Mucosa of descending colon (tissue), 3 donors: Measurements from ENCODE around the gene EIF4A3. TPM values are rescaled to one million over a fixed set of nuclear protein-coding genes. Genes with fewer than 3 reads are reported as not detected.
A peak's percentile ranks its signal among the peaks of the same experiment; 100 is the strongest.
"Not testable (repeated sequence)": the region's sequence is repeated elsewhere in the genome, so short reads cannot be mapped to it uniquely, and the experiment has no call there.

Experiments used
- ATAC-seq: fragments of 200-7000 bp; cut with Tn5 transposase; one replicate; pipeline ENCODE4 v1.9.1; 2020; ENCODE audit warnings: mild to moderate bottlenecking, moderate library complexity
- DNase-seq, 3 donors: peaks; one replicate each; pipeline ENCODE4 v3.0.0-alpha.2; 2020
- H3K36me3 ChIP-seq: fragments of 200-600 bp; one replicate; pipeline ENCODE4 v1.8.0; 2021; ENCODE audit warnings: low read depth, mild to moderate bottlenecking
- H3K4me1 ChIP-seq: fragments of 200-600 bp; one replicate; pipeline ENCODE4 v1.8.0; 2021; ENCODE audit warnings: low read depth, mild to moderate bottlenecking
- H3K4me3 ChIP-seq: fragments of 200-600 bp; one replicate; pipeline ENCODE4 v1.8.0; 2021; ENCODE audit warnings: mild to moderate bottlenecking
- H3K9me3 ChIP-seq: fragments of 200-600 bp; one replicate; pipeline ENCODE4 v1.8.0; 2021; ENCODE audit warnings: mild to moderate bottlenecking
- intact Hi-C, 2 donors: fragments of 100-400 bp; cut with DNase I in 1 of 2; cut with micrococcal nuclease in 1 of 2; formaldehyde crosslinking; loops; one replicate each; pipeline versions ENCODE4 v1.11.0 to v1.11.1; 2022; cut with DNase I, micrococcal nuclease
- total RNA-seq, 3 donors: library from RNA; stranded (reverse); fragmentation: NEBNext Ultra II Directional in 2 of 3; extraction: Animal tissue kit (Norgen Biotek cat#: 25700) in 2 of 3; gene quantifications; one replicate each; pipeline versions ENCODE4 v1.2.1 to v1.2.4, GENCODE V29; 2021 to 2023
- TF ChIP-seq, protein P1 (sequence below): fragments of 200-600 bp; IDR thresholded peaks from one replicate; pipeline ENCODE4 v1.8.0; 2022; ENCODE audit warnings: antibody characterized with exemption, mild to moderate bottlenecking
- donor health status: DM: no; HTN: no; CAD: no; lungs with moderate emphysema.
- donor health status: DM: no; HTN: no; CAD: no.
- donor health status: DM: no; HTN: yes; CAD: no.

EIF4A3 gene
- total RNA-seq, 3 donors from 2014 or later: 59.2 to 80.2 (median 61.8) TPM

DNA sequence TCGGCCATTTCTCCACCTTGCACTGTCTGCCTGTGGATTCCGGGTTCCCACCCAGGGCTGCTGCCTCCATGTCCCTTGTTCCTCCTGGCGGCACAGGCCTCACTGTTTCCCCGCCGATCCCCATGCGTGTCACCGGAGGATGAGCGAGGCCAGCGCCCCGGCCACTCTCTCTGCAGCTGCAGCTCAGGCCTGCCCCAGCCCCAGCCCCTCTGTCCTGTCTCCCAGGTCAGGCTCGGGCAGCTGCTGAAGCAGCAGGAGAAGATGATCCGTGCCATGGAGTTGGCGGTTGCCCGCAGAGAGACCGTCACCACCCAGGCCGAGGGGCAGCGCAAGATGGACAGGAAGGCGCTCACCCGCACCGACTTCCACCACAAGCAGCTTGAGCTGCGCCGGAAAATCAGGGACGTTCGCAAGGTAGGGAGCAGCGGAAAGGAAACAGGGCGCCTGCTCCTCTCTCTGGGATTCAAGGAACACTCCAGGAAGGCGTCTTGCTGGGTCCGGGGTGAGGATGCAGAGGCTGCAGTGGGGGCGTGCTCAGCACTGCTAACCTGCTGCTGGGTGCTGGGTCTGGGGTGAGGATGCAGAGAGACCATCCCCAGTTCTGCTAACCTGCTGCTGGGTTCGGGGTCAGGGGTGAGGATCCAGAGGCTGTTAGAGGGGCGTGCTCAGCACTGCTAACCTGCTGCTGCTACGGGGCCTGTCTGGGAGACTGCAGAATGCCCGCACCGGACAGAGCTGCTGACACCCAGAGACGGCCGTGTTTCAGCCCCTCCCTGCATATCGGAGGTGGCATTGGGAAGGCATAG is 51.7 kb downstream of the EIF4A3 start:
- DNase-seq (peak in 1 of 3 donors; percentile 39), ATAC-seq (no peak)
- TF ChIP-seq, protein P1, sequence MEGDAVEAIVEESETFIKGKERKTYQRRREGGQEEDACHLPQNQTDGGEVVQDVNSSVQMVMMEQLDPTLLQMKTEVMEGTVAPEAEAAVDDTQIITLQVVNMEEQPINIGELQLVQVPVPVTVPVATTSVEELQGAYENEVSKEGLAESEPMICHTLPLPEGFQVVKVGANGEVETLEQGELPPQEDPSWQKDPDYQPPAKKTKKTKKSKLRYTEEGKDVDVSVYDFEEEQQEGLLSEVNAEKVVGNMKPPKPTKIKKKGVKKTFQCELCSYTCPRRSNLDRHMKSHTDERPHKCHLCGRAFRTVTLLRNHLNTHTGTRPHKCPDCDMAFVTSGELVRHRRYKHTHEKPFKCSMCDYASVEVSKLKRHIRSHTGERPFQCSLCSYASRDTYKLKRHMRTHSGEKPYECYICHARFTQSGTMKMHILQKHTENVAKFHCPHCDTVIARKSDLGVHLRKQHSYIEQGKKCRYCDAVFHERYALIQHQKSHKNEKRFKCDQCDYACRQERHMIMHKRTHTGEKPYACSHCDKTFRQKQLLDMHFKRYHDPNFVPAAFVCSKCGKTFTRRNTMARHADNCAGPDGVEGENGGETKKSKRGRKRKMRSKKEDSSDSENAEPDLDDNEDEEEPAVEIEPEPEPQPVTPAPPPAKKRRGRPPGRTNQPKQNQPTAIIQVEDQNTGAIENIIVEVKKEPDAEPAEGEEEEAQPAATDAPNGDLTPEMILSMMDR: no peak
- H3K36me3 ChIP-seq: no peaks in the 10 kb centered on the region
- no peaks in the 10 kb centered on the region for H3K9me3 ChIP-seq
- no peaks in the 10 kb centered on the region for H3K4me1 ChIP-seq
- no peak overlapping the region for H3K4me3 ChIP-seq
- intact Hi-C loops: no loop called here

DNA sequence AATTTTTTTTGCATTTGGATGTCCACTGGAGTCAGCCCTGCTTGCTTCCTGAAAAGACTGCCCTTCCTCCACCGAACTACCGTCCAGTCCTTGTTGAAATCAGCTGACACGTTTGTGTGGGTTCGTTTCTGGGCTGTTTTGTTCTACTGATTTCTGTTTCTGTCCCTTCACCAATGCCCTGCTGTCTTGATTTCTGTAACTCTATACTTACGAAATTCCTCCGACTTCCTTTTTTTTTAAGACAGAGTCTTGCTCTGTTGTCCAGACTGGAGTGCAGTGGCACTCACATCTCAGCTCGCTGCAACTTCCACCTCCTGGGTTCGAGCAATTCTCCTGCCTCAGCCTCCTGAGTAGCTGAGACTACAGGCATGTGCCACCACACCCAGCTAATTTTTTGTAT is 54.0 kb downstream of the EIF4A3 start:
- Histone ChIP-seq H3K36me3 (no peaks in the 10 kb centered on the region), H3K9me3 (no peaks in the 10 kb centered on the region), H3K4me1 (no peaks in the 10 kb centered on the region), H3K4me3 (no peak overlapping the region)
- TF ChIP-seq, protein P1: no peak
- intact Hi-C loops: no loop called here
- ATAC-seq (peak; percentile 24), DNase-seq (peak in 1 of 3 donors; percentile 8)

DNA sequence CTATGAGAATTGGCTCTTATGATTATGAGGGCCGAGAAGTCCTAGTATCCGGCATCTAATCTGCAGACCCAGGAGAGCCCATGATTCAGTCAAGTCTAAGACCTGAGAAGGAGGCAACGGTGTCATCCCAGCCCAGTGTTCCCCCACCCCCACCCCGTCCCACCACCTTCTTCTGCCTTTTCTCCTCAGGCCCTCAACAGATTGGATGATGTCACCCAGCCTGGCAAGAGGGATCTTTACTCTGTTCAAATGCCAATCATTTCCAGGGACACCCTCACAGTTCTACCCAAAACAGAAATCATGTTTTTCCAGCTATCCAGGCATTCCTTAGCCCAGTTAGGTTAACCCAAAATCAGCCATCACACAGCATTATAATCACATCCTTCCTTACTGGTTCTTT is 55.6 kb downstream of the EIF4A3 start:
- H3K36me3 ChIP-seq: no peaks in the 10 kb centered on the region
- no peaks in the 10 kb centered on the region for H3K4me1 ChIP-seq
- no peaks in the 10 kb centered on the region for H3K9me3 ChIP-seq
- intact Hi-C loops: no loop called here
- TF ChIP-seq, protein P1: no peak
- ATAC-seq (no peak), DNase-seq (no peak)
- H3K4me3 ChIP-seq: no peak overlapping the region

DNA sequence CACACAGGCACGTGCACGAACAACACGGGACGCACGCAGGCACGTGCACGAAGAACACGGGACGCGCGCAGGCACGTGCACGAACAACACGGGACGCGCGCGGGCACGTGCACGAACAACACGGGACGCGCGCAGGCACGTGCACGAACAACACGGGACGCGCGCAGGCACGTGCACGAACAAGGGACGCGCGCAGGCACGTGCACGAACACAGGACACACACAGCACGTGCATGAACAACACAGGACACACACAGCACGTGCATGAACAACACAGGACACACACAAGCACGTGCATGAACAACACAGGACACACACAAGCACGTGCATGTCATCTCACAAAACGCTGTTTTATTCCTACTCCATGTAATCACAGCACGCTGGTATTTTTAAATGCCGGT is 56.8 kb downstream of the EIF4A3 start:
- ATAC-seq: not testable (repeated sequence)

DNA sequence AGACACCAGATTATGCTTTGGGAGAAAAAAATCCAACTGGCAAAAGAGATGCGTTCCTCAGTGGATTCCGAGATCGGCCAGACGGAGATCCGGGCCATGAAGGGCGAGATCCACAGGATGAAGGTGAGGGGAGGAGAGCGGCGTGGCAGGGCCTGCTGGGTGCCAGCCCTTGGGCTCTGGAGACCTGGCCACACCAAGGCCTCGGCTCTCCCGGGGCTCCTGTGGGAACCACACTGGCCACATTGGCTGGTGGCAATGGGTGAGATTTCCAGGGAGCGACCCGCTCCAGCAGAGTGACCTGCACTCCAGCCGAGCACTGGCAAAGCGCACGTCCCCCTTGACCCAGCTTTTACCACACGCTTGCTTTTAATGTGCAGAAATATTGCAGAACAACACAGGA is 57.2 kb downstream of the EIF4A3 start:
- DNase-seq (peak in 1 of 3 donors; percentile 24), ATAC-seq (no peak)
- H3K9me3 ChIP-seq: no peaks in the 10 kb centered on the region
- H3K36me3 ChIP-seq: no peaks in the 10 kb centered on the region
- H3K4me3 ChIP-seq: no peak overlapping the region
- intact Hi-C loops: loop anchor here in 1 of 2 donors (10.0 kb wide), 1 partner anchor 55 kb away; the partner anchor contains the start of gene EIF4A3
- TF ChIP-seq, protein P1: no peak
- no peaks in the 10 kb centered on the region for H3K4me1 ChIP-seq

More for the DNA sequence above, 56.8 kb downstream of the EIF4A3 start:
- H3K9me3 ChIP-seq, H3K4me1 ChIP-seq, intact Hi-C loops, H3K4me3 ChIP-seq, H3K36me3 ChIP-seq: not testable (repeated sequence)
- DNase-seq: peak in 1 of 3 donors; percentile 2
